GM21825 (cell line): ENCODE results near the gene OGFOD2.

ENCODE experiments used
- ATAC-seq: cut with Tn5 transposase; IDR thresholded peaks from one replicate; pipeline ENCODE4 v1.9.1; 2021; ENCODE audit warnings: mild to moderate bottlenecking, moderate library complexity; ENCODE audit not compliant: unreplicated experiment

OGFOD2 gene

DNA sequence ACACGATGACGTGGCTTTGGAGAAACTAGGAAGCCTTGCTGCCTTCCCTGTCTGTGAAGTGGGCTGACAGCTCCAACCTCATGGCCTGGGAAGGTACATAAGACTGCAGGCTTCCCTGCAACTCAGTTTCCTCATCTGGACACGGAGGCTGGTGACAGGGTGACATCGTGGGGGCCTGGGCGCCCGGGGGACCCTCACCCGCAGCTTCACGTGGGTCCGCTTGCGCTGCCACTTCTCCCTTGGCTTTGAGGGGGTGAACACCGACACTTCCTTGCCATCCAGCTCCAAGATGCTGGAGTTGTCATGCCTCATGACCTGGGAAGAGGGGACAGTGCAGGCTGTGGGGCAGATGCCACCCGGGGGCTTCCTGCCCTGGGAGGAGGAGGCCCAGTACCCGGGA, 13.0 kb downstream of the OGFOD2 start:
- no peak for ATAC-seq

DNA sequence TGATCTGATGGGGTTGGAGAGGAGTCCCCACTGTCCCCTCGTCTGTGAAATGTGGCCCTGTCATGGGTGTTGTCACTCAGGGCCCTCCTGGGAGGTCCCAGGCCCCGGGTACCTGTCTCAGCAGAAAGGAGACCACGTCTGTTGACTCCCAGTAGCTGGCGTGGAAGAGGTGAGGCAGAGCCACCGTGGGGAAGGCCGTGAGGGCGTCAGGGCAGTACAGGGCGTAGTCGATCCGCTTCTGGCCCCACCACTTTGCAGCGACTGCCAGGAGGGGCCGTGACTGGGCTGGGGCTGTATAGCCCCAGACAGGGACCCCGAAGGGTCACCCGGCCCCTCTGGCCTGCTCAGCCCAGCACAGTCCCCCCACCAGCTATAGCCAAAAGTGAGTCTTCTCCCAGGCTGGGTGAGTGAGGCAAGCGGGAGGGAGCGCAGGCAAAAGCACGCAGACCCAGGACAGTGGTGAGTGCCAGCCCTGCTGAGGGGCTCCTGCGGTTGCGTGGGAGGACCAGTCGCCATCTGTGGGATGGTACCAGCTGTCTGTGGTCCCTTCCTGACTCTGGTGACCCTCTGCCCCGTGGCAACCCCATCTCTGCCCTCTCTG, 13.7 kb downstream of the OGFOD2 start:
- no peak for ATAC-seq

DNA sequence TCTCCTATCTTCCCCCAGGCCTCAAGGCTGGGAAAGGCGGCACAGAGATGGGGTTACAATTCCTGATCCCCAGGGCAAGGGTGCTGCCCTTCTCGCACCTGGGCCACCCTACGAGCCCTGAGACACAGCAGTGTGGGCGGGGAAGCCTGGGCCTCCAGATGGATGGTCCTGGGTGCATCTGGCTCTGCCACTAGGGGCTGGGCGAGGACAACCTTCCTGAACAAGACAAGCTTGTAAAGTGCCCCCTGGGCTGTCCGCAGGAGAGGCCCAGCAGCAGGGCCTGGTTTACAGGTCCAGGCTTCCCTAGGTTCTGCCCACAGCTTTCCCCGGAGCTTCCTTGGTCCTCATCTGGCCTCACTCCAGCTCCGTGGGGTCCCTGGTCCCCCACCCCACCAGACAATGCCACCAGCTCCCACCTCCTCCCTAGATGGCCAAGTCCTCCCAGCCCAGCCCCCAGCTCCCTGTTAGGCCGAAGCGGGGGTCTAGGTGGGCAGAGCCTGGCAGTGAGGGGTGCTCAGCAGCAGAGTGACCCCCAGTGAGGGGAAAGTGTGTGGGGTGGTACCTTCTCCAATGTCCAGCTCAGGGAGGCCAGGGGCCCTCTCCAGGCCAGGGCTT, 14.3 kb downstream of the OGFOD2 start:
- ATAC-seq: no peak

DNA sequence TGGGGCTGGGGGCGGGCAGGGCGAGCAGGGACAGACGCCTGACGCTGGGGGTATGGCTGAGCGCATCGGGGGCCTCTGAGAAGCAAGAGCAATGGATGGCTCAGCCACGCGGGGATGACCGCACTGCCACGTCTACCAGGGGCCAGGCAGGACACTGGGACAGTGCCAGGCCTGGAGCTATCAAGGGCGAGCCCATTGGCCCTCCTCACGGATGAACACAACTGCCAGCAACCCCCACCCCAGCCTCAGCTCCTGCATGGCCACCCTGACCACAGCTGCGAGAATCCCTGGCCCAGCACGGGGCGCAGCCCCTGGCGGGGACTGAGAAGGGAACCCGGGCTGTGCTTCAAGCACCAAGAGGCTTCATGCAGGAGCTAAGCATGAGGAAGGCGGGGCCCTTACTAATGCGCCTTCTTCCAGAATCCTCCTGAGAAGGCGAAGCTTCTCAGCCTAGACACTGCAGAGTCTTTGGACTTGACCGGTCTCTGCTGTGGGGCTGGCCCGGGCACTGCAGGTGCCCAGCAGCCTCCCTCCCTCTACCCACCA, 14.9 kb downstream of the OGFOD2 start:
- ATAC-seq: no peak

DNA sequence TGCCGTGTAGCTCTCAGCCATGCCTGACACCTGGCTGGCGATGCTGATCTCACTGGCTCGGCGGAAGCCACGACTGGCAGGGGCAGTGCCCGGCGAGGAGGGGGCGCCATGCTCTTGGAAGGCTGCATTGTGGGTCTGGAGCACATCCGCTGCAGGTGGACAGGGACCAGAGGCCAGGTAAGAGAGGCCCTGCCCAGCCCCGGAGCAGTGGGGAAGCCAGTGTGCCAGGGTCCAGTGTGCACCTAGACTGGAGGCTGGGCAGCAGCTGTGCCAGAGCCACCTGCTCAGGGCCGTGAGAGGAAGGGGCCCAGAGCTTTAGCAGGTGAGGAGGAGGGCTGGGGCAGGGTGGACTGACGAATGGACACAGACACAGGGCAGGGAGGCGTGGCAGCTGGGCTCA, 15.5 kb downstream of the OGFOD2 start:
- ATAC-seq: no peak

DNA sequence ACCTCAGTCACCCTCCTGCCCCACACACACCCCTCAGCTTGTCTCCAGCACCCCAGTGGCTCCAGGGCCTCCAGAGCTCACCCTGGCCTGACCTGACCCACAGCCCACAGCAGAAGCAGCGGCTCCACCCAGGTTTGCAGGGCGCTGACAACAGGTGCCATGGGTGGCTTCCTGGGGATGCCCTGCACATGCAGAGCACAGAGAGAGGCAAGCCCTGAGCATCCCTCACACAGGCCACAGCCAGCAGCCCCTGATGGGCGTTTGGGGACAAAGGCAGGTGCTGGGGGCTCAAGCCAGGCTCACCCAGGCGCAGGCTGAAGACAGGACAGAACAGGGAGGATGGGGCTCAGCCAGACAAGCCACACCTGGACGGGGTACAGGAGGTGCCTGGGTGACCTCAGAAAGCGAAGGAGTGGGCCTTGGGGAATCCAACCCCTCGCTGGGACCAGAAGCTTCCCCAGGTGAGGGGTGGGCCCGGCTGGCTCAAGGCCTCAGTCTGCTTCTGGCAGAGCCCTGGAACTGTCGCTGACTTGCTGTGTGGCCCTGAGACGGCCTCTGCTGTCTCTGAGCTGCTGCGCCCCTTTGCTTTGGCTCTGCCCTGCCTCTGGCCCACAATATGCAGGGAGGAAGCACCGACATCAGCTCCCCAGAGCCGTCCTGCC, 16.0 kb downstream of the OGFOD2 start:
- ATAC-seq: no peak

DNA sequence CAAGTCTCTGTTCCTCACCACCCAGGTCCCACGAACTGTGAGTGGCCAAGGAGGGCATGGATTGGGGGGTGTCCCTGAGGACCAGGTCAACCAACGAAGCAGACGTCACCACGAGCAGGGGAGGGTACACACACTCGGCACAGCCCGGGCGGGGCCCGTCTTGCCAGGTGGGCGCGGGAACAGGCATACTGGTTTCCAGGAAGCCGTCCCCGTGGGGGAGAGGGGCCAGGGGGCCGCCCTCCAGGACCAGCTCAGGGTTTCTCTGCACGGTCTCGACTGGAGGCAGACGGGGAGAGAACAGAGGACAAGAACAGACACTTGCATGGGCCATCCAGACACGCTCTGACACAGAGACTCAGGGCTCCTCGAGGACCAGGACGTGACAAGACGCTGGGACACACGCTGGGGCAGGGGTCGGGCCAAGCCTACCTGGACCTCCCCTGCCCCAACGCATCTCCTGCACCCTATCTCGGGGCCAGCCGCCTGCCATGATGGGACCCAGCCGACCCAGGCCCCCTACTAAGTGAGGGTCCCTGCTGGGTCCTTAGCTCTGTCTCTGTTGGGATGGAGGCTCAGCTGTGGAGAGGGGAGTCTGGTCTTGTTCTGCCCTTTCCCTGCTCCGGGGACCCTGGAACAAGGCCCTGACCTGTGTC, 16.7 kb downstream of the OGFOD2 start:
- no peak for ATAC-seq

DNA sequence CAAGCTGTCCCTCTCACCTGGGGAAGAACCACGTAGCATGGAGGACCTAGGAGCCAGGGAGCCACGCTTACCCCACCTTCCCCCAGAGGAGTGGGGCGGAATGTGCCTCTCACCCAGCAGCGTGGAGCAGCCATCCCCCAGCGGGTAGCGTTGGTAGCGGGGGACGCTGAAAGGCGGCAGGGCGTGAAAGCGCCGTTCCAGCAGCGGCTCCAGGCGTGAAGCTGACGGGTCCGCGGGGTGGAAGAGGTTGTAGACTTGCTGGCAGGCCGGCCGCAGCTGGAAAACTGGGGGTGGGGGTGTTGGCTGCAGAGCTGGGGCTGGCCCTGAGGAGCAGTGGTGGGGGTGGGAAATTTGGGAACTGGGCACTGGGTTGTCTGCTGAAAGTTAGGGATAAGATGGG, 17.3 kb downstream of the OGFOD2 start:
- no peak for ATAC-seq

DNA sequence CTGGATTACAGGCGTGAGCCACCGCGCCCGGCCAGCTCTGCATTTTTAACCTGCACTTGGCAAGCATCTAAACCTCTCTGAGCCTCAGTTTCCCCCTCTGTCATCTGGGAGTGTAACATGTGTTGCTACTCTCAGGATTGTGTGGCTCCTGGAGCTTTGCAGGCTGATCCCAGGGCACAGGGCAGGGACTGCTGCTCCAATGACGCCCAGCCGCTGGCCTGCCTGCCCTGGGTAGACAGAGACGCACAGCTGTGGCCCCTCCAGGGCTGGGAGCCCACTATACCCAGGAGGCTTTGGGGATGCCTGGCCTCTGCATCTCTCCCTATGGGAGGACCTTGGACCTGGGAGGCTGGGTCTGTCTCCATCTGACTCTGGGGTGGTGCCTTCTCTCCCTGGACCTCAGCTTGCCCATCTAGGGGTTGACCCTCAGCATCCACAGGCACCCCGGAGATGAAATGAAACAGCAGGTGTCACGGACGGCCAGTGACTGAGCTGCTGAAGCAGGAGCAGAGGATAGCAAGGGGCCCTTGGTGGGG, 19.2 kb downstream of the OGFOD2 start:
- no peak for ATAC-seq

DNA sequence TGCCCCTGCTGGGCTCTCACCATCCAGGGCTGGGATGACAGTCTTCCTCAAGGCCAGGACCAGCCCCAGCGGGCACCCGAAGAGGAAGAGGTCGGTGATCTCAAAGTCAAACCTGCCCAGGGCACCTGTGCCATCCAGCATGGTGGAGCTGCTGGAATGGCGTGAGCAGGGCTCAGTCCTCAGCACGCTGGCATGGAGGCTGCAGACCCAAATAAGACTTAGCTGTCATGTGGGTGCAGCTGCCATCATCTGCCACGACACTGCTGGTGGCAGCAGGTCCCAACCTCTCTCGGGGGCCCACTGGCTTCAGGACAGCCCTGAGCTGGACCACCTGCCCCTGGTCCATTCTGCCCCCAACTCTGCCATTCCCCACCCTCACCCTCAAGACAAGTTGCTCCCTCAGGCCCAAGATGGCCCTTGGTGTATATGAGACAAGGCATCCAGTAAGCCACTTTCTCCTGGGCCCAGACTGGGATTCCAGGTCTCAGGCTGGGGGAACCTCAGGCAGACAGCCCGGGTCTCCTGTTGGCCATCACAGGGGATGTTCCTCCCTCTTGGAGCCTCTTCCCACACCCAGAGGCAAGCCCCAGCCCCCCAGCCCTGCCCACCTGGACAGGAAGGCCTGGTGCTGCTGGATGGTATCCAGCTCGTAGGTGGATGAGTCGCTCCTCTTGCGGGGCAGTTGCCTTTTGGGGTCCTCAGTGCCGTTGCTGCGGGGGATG, 19.9 kb downstream of the OGFOD2 start:
- no peak for ATAC-seq

DNA sequence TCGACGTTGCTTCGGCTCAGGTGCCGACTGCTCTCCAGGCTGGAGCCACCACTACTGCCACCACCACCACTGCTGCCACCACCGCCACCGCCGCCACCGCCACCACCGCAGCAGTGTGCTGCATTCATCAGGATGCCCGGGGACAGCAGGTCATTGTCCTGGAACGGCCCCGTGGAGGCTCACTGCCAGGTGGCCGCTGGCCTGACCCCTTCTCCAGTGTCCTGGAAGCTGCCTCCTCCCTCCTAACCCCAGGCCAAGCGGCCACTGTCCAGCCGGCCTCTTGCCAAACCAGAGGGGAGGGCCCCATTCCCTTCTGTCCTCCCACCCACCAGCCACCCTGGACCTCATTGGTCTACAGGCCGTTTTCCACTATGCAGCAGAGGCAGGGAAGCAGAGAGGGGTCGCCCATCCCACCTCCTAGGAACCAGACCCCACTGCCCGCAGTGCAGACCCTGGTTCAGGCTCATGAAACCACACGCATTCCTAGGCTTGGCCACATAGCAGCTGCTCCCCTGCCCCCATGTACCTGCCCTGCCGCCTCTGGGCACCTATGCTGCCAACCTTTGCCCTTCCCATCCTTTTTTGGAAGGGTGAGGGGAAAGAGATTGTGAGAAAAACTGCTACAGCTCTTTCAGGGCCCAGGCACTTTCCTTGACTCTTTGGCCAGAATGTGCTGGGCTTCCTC, 20.6 kb downstream of the OGFOD2 start:
- ATAC-seq: no peak

DNA sequence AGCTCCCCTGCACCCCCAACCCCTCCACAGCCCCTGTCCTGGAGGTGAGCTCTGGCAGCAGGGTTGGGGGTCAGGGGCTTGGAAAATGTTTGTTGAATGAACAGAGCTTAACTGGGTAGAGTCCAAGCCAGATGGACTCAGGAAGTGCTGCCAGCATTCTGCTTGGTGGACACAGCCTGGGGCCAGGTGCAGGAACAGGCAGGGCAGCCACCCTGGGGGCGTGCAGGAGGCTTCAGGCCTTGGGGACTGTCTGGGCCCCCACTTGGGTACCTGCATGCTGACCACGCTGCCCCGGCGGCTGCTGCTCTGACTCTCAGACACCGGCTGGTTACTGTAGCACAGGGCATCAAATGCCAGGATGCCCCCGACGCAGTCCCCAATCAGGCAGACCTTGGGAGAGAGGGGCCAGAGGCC, 21.2 kb downstream of the OGFOD2 start:
- no peak for ATAC-seq

DNA sequence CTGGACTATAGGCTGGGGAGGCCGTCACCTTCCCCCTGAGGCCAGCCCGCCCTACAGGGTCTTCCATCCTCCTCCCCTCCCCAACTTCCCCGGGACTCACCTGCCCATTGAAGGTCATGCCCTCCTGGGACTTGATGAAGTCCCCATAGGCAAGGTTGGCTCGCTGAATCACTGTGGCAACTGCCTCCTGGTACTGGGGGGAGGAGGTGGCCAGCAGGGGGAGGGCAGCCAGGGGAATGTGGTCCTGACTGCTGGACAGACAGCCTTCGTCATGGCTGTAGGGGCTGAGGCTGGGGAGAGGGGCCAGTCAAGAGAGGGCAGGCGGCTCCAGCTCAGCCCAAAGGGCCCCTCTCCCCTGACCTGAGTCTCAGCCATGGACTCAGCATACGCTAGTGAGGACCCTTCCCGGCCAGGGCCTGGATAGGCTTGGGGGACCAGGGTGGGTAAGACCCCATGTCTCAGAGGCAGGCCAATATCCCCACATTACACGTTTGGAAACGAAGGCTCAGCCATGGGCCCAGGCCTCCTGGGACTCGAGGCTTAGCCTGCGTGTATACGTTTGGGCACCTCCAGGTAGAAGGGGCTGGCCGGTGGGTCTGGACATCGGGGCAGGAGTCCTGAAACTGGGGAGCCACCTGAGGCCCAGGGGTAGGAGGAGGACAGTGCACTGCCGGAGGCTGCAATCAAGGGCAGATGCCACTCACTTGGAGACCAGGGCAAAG, 21.7 kb downstream of the OGFOD2 start:
- ATAC-seq: no peak

DNA sequence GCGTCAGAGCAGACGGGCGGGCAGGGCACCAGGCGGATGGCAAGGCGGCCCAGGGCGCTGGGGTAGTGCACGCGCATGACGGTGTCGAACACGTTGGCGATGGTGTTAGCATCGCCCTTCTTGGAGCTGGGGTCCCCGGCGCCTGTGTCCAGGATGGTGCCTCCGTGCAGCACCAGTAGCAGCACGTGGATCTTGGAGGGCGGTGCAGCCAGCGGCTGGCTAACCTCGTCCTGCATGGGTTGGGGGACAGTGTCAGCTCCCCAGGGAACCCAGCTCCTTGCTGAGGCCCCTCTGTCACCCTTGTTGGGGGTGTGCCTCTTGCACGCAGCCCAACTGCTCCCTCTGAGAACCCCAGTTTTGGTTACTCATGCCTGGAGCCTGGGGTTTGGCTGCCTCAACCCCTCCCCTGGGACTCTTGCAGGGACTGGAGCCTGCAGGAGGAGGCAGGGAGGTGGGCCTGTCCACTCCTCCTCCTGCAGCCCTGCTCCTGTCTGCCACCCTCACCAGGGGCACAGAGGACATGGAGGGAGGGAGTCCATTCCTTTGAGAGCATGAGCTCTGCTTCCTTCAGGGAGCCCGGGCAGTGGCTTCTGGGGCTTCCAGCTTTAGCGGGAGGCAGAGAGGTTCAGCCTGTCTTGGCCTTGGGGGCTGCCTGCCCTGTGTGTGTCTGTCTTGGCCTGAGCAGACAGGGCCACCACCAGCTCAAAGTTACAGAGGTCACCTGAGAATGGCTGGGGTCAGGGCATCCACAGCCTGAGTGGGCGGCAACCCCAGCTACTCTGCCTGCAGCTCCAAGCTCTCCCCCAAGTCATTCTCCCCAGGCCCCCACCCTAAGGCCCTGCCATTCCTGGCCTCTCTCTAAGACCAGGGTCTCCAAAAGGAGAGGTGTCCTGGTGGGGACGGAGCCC, 22.6 kb downstream of the OGFOD2 start:
- ATAC-seq: no peak

DNA sequence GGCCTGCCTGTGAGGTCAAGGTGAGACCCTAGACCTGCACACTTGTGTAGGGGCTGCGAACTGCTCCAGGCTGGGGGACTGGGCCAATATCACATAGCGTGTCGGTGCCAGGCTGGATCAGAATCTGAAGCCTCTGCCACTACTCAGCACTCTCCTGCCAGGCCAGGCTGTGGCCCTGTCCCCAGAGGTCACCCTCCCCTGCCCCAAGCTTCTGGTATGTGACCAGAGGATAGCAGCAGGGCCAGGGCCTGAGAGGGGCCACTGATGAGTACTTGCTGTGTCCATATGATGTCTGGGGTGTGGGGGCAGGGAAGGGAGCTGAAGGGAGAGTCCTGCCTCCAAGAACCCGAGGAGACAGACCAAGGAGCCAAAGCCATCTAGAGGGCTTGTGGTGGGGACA, 23.3 kb downstream of the OGFOD2 start:
- no peak for ATAC-seq

DNA sequence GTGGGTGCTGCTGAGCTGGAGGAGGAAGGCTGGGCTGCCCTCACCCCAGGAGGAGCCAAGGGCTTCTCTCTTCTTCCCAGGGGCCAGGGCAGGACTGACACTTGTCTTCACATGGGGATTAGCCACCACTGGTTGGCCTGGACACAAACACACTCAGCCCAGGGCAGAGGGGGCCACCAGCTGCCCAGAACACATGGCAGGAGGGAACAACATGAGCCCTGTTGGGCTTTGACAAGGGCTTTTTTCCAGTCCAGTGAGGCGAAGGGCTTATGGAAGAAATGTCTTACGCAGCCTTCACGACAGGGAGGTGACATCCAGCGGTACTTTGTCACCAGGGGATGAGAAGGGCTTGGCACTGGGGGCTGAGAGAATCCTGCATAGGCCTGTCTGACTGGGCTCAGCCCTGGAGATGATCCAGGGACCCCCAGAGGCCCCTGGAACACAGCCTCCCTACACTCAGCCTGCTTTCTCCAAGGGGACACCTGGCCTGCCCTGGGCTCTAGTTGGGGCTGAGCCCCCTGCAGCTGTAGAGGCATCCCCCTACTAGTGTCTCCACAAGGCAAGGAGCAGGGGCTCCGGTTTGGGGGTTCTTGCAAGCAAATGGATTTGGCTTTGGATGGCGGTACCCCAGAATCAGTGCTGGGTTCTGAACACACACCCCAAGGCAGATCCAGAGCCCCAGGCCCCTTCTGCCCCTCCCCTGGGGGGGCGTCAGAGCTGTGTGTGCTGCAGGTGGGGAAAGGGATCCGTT, 24.3 kb downstream of the OGFOD2 start:
- no peak for ATAC-seq

DNA sequence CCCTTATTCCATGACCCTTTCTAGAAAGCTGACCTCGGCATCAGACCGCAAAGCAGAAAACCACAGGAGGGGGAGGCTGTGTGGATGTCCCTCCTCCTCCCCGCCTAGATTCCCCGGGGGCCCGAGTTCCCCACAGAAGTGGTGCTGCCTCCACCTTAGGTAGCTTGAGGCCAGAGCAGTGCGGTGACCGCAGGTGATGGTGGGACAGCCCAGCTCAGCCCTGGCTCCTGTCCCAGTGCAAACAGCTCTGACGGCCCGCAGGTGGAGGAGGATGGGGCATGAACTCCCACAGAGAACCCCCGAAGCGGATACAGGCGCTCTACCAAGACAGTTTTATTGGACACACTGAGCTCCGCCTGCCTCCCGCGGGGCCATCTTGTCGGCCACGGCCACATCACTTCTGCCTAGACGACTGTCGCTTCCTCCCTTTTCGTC, 25.0 kb downstream of the OGFOD2 start:
- no peak for ATAC-seq

DNA sequence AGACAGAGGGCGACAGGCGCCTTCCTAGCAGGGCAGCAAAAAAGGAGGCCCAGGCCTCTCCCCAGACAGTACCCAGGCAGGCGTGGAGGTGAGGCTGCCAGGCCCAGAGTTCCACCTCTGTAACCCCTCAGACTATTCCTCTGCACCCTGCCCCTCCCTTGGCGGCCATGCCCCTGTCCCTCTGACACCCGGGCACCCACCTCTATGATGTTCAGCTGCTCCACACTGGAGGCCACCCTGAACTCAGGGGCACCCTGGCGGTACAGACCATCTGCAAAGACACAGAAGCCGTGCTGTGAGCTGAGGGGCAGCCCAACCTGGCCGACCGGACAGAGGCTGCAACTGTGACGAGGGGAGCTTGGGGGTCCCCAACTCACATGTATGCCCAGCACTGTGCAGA, 25.5 kb downstream of the OGFOD2 start:
- no peak for ATAC-seq
